ENCODE data around the gene NUDT1.

The NUDT1 gene

DNA sequence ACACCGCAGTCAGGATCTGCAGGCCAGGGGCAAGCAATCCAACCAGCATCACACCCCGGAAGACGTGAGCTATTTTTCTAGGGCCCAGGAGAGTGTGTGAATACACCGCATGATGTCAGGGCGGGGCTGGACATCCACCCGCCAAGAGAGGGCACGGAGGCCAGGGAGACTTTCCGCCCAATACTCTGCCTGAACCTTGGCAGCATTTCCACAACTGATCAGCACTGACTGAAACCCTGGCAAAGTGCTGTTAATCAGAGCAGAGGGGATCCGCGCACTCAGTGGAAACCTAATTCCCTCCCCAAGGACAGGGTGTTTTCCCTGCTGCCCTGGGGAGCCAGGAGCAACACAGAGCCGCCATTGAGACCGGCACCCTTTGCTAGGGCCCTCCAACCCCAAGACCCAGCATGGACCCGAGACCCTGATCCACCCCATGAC lies 17.5 kb upstream of the NUDT1 start:
- DNase-seq (ENCODE audit: low read depth) = no peak

DNA sequence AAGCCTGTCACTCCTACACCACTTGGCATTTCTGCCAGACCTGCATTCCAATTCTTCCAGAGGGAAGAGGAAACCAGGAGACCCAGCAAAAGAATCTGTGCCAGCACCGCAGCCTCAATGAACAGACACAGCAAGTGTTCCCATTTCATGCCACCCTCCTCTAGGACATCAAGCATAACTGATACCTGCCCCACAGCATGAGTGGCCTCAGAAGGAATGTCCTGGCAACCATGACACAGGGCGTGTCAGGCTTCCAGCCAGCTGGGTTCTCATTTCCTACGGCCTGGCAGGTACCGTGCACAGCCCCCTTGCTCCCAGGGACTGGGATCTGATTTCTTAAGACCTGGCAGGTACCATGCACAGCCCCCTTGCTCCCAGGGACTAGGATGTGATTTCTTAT lies 17.1 kb upstream of the NUDT1 start:
- no peak for DNase-seq (ENCODE audit: low read depth)

DNA sequence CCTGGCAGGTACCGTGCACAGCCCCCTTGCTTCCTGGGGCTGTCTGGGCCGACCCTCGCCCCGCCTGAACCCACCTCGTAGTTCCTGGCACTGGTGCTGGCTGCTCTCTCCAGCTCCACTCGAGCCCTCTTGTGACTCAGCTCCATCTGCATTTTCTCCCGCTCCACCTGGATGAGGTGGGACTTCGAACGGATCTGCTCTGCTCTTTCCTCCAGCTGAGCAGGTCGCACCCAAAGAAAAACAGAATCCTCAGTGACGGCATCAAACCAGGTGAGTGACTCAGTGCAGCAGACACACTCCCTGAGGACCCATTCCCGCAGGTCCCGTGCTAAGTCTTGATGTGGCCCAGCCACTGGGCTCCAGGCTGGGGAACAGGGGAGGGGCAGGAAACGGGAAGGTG lies 16.7 kb upstream of the NUDT1 start:
- no peak for DNase-seq (ENCODE audit: low read depth)

DNA sequence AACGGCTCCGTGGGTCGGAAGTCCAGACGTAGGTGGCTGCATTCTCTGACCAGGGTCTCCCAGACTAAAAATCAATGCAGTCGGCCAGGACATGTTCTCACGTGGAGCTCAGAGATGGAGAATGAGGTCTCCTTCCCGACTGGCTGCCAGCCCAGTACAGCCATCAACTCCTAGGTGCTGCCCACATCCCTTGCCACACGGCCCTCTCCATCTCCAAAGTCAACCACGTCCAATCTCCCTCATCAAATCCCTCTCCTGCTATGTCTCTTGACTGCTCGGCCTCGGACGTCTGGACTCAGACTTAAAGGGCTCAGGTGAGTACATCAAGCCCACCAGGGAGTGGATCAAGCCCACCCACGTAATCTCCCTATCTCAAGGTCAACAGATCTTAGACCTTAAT lies 16.2 kb upstream of the NUDT1 start:
- no peak for DNase-seq (ENCODE audit: low read depth)

DNA sequence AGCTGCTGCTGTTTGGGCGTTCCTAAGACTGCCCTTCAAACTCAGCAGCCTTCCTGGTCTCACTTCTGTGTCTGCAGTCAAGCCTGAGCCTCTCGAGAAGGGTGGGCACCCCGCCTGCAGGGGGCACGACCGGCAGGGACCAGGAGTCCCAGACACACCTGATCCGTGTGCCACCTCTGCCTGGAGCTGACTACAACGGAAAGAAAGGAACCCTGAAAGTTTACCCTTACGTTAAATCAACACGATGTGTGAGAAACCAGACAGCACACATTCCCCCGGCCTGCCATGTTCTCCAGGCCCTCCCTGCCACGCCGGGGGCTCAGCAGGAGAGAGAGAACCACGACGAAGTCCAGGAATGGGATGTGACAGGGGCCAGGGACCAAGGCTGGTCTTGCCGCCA lies 14.3 kb upstream of the NUDT1 start:
- DNase-seq (ENCODE audit: low read depth) = no peak

DNA sequence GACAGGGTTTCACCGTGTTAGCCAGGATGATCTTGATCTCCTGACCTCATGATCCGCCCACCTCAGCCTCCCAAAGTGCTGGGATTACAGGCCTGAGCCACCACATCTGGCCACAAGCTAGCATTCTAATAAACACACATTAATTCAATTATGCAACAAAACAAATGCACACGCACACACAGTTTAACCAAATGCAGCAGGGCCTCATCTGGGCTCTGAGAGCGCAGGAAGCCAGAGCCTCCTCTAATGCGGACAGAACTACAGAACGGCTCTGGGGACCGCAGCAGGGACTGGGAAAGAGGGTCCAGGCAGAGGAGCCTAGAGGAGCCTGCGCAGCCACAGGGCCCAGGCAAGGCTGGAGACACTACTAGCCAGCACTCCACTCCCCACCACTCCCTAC lies 13.1 kb upstream of the NUDT1 start:
- DNase-seq (ENCODE audit: low read depth) = no peak

DNA sequence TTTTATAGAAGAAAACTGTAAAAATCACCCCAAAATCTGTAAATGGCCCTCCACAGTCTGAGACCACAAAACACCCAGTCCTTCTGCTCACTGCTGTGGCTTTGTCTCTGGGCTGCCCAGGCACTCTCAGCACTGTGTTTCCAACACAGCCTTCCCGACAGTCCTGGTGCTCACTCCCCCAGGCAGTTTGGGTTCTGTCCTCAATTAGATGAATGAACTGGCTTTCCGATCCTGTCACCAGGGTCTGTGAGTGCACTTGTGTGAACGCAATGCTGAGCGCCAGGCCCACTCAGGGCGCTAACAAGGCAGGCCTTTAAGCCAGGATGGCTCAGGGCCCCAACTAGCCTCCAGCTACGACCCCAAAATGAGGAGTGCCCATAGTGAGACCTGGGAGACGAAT lies 12.6 kb upstream of the NUDT1 start:
- no peak for DNase-seq (ENCODE audit: low read depth)

DNA sequence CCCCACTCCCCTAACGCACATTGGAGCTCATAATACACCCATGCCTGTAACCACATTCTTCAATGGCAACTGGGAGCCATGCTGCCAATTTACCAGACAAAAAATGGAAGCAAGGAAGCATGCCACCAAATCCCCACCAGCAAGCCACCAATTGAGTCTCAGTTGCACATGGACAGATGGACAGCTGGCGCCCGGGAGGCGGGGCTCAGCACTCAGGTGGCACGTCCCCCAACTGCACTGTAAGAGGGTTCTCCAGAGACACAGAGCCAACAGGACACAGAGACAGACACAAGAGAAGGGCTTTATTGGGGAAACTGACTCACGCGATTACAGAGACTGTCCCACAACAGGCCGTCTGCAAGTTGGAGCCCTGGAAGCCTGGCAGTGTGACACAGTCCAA lies 11.8 kb upstream of the NUDT1 start:
- no peak for DNase-seq (ENCODE audit: low read depth)

DNA sequence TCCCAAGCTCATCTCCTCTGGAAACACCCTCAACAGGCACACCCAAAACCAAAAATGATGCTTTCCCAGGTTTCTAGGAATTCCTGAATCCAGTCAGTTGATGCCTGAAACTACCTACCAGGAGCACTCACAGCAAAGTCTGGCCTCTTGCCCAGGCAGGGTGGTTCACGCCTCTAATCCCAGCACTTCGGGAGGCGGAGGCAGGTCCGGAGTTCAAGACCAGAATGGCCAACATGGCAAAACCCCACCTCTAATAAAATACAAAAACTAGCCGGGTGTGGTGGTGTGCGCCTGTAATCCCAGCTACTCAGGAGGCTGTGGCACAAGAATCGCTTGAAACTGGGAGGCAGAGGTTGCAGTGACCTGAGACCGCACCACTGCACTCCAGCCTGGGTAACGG lies 11.1 kb upstream of the NUDT1 start:
- no peak for DNase-seq (ENCODE audit: low read depth)

DNA sequence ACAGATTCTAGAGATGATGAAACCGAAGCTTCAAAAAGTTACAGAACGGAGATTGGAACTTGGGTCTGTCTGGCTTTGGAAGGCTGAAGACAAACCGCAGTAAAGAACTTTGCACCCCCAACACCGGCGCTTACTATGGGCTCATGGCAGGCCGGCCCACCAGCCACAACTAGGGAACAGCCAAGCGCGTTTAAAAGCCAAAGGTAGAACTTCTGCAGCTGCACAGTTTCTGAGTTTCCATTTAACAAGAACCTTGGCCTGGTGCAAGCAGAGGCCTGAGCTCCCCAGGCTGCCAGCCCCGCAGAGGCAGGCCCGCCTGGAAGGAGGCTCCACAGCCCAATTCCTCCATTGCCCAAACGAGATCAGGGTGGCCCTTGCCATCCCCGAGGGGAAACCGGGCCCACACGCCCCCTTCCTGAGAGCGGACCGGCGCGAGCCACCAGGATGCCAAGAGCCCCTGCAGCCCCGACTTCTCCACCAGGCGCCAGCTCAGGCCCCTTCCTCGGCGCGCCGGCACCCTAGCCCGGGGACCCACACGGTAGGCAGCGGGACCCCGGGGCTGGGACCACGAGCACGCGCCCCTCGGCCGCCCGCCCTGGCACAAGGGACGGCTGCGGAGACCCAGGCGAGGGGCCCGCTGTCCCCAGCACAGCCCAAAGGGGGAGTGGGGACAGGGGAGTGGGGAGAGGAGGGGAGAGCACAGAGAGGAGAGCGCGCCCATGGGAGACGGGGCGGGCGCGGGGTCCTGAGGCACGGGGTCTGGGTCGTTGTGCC lies 9.8 kb upstream of the NUDT1 start:
- no peak for DNase-seq (ENCODE audit: low read depth)

DNA sequence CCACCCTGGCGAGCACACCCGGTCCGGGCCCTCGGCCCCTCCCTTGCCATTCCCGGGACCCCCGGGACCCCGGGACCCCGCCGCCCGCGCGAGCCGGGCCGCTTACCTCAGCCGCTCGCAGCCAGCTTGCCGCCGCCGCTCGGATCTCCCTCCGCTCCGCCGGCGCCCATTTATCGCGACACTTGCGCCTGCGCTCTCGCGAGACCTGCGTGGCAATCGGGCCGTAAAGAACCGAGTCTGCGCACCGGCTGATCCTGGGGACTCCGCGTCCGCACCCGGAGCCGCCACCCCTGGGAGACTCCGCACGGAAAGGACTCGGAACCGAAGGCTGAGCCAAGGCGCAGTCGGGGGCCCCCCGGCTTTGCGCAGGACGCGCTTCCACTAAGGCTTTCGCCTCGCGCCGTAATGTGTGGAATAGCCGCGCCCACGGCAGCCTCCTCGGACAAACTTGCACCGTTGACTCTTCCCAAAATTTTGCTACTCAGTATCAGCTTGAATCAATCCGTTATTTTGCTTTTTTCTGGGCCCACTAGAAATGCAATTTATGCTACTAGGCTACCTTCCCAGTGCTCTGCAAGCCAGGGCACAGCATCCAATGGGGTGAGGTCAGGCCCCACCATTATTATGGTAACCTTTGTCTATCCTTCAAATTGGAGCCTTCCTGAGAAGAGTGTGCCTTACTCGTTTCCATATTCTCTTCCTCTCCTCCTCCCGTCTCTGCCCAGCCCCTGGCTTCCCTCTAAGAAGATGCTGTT lies 9.1 kb upstream of the NUDT1 start, which contains the start of gene MAD1L1:
Gene MAD1L1 (minus strand): TSS at position 180 of the 755 bp plus-strand sequence. CDS start 2,812 bp downstream, outside the sequence.
- peak; percentile 77 for DNase-seq (ENCODE audit: low read depth)

DNA sequence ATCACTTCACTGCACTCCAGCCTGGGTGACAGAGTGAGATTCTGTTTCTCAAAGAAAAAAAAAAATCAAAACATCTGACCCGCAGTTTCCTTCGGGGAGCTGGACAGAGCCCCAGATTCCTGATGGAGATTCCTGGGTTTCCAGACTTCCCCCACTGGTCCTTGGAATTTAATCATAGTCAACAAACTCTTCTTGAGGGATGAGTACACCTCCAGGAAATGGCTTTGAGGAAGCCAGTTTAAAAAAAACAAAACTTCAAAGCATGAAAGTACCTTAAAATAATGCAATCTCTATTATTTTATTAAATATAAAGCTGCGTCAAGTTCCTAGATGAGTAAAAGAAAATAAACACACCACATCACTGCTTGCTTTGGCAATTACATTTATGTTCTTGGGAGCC lies 8.1 kb upstream of the NUDT1 start:
- no peak for DNase-seq (ENCODE audit: low read depth)

DNA sequence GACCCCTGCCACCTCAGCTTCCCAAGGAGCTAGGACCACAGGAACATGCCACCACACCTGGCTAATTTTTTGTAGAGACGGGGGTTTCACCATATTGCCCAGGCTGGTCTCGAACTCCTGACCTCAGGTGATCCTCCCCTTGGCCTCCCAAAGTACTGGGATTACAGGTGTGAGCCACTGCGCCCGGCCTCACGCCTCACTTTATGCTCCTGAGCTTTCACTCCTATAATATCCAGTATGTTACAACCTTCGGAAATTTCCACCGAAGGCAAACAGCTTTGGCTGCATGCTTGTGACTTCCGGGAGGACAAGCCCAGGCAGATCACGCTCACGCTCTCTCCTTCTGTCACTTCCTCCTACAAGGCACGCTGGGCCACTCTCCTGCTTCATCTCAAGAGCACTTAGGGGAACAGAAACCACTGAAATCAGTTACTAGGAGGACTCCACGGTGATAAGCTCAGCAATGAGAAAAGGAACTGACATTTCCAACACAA lies 4.9 kb upstream of the NUDT1 start:
- no peak for DNase-seq (ENCODE audit: low read depth)

DNA sequence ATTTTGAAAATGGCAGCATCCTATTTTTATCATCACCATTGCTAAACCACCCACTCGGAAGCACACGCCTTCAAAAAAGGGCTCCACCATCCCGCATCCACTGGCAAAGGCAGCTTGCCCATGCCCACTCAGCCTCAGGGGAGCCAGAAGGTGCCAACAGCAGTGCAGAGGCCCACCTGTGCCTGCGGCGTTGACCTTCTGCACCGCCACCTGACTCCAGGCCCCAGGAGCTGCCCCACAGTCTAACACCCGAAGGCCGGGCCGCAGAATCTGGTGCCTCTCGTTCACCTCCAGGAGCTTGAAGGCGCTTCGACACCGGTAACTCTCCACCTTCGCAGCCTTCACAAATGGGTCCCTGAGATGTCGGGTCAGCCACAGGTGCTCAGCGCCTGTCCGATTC lies 2.8 kb upstream of the NUDT1 start:
- no peak for DNase-seq (ENCODE audit: low read depth)

DNA sequence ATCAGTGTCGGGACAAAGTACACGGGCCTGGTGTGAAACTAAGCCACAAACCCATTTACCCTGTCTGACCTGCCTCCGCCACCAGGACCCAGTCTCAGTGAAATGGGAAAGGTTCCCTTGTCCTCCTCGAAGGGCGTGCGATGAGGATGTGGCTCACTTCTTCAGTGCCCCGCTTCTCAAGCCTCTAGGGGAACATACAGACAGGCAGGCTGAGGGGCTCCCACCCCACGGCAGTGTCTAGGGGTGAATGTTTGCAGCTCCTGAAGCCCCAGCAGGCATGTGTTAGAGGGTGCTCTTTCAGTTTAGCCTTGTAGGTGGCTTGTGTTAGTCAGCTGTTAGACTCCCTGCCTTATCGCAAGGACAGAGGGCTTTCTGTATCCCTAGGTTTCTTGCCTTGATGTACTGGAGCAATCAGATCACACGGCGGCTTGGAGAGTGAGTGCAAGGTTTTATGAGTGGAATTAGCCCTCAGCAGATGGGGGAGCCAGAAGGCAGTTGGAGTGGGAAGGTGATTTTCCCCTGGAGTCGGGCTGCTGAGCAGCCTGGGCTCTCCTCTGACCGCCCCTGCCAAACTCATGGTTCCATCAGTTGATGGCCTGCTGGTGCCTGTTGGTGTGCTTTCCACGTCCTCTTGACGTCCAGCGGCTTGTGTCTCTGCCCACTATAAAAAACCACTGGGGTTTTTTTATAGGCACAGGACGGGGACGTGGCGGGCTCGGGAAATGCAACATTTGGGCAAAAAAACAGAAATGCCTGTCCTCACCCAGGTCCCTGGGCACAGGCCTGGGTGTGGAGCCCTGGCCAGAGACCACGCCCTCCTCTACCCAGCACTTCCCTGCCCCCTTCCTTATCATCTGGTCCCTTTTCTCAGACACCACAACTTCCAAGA lies 759 bp downstream of the NUDT1 start:
- DNase-seq (ENCODE audit: low read depth) = no peak

DNA sequence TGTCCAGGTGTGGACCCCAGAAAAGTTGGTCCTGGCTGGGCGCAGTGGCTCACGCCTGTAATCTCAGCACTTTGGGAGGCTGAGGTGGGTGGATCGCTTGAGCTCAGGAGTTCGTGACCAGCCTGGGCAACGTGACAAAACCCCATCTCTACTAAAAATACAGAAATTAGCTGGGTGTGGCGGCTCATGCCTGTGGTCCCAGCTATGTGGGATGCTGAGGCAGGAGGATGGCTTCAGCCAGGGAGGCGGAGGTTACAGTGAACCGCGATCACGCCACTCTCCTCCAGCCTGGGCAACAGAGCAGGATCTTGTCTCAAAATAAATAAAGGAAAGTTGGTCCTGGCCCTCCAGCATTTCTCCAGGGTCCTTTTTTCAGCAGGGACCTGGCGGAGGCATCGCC lies 1.4 kb downstream of the NUDT1 start:
- no peak for DNase-seq (ENCODE audit: low read depth)

DNA sequence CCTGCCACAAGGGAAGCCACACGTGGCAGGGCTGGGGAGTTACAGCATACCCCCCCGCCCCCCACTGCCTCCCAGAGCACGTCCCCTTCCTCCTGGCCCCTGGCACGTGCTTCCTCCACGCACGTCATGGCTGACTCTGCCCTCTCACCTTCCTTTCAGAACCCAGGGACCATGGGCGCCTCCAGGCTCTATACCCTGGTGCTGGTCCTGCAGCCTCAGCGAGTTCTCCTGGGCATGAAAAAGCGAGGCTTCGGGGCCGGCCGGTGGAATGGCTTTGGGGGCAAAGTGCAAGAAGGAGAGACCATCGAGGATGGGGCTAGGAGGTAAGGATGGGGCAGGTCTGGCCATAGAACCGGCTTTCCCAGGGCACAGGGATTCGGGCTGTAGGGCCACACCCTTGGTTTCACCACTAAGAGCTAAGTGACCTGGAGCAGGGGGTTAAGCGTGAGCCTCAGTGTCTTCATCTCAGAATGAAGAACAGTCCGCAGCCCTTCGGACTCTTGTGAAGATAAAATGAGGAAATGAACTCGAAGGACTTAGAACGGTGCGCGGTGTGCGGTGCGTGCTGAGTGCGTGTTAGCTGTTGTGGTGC lies 2.5 kb downstream of the NUDT1 start:
- DNase-seq (ENCODE audit: low read depth) = no peak

DNA sequence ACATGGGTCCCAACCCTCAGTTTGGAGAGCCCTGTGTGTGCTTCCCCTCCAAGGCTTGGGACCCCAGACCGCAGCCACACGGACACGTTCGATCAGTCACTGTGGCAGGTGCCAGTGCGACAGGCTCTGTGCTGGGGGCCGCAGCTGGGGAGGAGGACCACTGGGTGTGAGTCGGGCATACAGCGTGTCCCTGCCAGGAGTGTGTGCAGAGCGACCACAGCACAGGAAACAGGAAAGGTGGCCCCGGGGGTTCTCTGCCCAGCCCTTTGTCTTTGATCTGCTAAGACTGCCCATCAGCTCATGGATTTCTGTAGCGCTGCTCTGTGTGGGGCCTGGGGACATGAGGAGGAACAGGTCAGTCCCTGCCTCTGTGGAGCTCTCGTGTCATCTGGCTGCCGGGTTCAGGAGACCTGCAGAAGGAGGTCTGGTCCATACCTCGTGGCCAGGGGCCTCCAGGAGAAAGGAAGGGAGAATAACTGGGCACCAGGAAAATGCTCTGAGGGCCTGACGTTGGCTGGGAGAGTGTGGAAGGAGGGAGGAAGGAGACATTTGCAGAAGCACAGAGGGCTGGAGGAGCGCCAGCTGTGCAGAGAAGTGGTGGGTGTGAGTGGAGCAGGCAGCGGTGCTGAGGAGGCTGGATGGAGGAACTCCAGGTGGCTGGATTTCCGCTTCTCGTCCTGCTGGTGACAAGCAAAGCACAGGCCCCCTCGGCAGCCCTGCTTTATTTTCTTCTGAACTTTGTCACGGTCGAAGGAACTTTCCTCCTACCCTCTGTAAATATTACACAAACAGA lies 4.1 kb downstream of the NUDT1 start:
- DNase-seq (ENCODE audit: low read depth) = no peak

DNA sequence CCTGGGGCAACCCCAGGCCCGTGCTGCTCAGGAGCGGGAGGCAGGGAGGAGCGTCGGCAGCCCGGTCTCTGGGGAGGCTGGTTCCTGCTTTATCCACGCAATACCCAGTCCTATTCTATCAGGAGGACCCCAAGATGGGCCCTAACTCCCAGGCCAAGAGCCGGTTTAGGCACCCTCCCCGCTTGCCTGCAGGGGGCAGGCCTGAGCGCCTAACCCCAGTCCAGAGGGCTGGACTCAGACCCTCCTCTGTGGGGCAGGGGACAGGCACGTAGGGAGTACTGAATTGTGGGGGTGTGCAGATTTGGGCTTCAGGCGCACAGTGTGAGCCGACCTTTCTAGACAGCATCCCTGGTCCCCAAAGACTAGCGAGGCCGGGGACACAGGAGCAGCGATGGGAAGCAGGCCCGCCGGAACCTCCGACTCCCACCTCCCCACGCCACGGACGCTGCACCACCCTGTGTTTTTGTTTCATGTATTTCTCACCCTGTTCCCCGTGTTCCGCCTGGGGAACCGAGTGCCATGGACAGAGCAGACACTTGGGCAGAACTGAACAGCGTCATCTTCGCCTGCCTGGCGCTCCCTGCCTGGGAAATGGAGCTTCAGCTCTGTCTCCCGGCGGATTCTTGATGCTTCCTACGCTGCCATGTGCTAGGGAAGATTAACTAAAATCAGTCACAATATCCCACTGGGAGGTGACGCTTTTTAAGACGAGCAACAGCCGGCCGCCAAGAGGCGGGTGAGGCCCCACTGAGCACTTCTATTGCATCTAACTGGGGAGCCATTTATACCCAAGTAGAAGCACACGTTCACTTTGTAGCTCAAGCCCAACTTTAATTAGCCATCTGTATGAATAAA lies 5.3 kb downstream of the NUDT1 start:
- DNase-seq (ENCODE audit: low read depth) = no peak
